ENCODE measurements around the gene RASAL3.

The RASAL3 gene

DNA sequence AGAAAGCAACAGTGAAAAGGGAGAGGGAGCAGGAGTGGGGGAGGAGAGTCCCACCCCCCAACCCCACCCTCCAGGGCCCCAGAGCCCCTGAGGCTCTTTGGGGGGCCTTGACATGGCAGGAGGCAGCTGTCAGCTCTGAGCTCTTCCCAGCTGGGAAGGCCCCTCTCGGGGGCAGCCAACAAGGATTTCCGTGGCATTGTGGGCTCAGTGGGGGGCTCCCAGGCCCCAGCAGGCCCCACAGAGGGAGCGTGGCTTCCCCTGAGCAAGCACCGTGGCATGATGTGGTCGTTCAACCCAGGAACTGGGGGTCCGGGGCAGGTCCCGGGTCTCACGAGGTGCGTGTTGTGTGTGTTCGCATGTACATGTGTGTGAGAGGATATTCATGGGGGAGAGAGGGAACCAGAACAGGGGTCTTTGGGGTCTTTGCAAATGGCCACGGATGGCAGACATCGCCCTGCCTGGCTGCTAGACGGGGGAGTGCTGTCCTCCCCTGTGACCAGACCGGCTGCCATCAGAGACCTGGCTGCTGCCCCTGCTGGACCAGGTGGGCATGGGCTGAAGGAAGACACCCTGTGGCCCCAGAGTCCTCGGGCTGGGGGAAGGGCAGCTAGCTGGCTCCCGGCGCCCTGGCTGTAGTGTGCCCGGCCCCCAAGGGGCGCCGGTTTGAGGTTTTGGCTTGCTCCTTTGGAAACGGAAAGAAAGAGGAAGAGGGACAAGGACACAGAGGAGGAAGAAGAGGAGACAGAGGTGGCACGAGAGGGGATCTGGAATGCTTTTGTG is 41.9 kb downstream of the RASAL3 start:
- TF ChIP-seq, protein P1, sequence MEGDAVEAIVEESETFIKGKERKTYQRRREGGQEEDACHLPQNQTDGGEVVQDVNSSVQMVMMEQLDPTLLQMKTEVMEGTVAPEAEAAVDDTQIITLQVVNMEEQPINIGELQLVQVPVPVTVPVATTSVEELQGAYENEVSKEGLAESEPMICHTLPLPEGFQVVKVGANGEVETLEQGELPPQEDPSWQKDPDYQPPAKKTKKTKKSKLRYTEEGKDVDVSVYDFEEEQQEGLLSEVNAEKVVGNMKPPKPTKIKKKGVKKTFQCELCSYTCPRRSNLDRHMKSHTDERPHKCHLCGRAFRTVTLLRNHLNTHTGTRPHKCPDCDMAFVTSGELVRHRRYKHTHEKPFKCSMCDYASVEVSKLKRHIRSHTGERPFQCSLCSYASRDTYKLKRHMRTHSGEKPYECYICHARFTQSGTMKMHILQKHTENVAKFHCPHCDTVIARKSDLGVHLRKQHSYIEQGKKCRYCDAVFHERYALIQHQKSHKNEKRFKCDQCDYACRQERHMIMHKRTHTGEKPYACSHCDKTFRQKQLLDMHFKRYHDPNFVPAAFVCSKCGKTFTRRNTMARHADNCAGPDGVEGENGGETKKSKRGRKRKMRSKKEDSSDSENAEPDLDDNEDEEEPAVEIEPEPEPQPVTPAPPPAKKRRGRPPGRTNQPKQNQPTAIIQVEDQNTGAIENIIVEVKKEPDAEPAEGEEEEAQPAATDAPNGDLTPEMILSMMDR (conservative IDR thresholded peaks at IDR 0.05) = no peak

GRCh38 chr19:15421721-15422260 is 42.6 kb downstream of the RASAL3 start:
- TF ChIP-seq, protein P1 (conservative IDR thresholded peaks at IDR 0.05) = no peak
- peak overlapping the region; percentile 99 for H3K27ac ChIP-seq

More for the DNA sequence above, 41.9 kb downstream of the RASAL3 start:
- peak overlapping the region; percentile 99 for H3K27ac ChIP-seq

DNA sequence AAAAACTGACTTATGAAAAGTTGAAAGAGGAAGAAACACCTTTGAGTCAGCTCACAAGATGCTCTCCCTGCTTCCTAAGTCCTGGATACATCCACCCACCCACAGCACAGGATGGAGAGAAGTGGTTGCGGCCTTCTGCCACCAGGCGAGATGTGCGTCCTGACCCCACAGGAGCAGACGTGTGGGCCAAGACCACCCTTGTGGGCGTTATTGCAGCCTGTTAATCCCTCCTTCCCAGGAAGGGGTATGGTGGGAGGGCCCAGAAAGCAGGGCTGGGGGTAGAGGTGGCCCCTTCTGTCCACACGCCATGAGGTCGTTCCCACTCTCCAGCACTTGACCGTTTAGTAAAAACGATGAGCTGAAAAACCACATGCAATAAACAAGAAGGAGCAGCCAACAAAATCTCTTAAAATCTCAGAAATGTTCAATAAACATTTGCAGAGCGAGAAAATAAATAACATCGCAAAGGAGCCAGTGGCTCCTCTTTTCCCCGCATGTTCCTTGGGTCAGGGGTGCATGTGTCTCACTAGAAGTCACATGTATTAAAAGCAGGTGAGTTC is 43.1 kb downstream of the RASAL3 start:
- TF ChIP-seq, protein P1 (conservative IDR thresholded peaks at IDR 0.05) = no peak
- peak overlapping the region; percentile 99 for H3K27ac ChIP-seq

DNA sequence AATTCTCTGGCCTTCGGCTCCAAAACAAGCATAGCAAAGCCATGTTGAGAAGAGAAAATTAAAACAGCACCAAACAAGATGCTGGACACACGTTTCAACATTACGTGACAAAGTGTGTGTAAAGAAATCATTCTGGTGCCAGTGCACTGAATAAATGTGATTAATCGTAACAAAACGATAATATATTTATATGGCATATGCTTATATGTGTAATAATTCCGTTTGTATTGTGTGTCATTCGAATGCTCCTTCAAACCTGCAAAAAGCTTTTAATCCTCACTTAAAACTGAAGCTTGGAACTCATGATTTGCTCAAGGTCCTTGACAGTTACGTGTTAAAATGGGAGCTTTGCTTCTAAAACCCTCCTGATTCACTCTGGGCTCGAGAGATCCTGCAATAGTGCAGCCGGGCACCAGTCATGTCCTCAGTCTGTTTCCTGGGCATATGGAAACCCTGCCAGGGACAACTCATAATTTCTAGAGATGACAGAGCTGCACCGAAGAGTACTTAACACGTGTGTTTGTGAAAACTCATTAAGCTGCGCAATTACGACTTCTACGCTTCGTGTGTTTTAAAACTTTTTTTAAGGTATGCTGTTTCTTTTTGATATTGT is 44.8 kb downstream of the RASAL3 start:
- peak overlapping the region; percentile 99 for H3K27ac ChIP-seq
- TF ChIP-seq, protein P1 (conservative IDR thresholded peaks at IDR 0.05) = peak; percentile 43

- TF ChIP-seq, protein P1 (conservative IDR thresholded peaks at IDR 0.05) = peak; percentile 79
- H3K27ac ChIP-seq = peak within 1 kb of the TSS; percentile 99
Observed at GRCh38 chr19:15418579-15419412, 45.5 kb downstream of the RASAL3 start, which contains the start of gene AKAP8L. Gene AKAP8L (minus strand): TSS chr19:15418988. CDS start chr19:15418923, 65 bp downstream.

- peak overlapping the region; percentile 99 for H3K27ac ChIP-seq
- TF ChIP-seq, protein P1 (conservative IDR thresholded peaks at IDR 0.05) = no peak
Observed at GRCh38 chr19:15418231-15418578, 46.1 kb downstream of the RASAL3 start.

Data from VCaP (cell line).